NCI-H187 treated with DMSO at 0.1 percent for 48 hours (cell line): ENCODE results near the gene FANCC.
"Not testable (repeated sequence)": the region's sequence is repeated elsewhere in the genome, so short reads cannot be mapped to it uniquely, and the experiment has no call there.

Experiments
- DNase-seq: peaks from one replicate; lab custom pipeline; 2025; lab: John Stamatoyannopoulos, UW

FANCC gene

GRCh38 chr9:95330720-95331404 is 13.4 kb upstream of the FANCC start:
- no peak for DNase-seq

DNA sequence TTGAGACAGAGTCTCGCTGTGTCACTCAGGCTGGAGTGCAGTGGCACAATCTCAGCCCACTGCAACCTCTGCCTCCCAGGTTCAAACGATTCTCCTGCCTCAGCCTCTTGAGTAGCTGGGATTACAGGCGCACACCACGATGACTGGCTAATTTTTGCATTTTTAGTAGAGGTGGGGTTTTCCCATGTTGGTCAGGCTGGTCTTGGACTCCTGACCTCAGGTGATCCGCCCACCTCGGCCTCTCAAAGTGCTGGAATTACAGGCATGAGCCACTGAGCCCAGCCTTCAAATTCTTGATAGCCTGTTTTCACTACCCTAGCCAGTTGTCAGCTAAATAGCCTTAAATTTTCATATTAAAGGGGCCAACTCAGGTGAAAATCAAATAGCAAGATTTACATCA is 11.6 kb upstream of the FANCC start:
- not testable (repeated sequence) for DNase-seq

DNA sequence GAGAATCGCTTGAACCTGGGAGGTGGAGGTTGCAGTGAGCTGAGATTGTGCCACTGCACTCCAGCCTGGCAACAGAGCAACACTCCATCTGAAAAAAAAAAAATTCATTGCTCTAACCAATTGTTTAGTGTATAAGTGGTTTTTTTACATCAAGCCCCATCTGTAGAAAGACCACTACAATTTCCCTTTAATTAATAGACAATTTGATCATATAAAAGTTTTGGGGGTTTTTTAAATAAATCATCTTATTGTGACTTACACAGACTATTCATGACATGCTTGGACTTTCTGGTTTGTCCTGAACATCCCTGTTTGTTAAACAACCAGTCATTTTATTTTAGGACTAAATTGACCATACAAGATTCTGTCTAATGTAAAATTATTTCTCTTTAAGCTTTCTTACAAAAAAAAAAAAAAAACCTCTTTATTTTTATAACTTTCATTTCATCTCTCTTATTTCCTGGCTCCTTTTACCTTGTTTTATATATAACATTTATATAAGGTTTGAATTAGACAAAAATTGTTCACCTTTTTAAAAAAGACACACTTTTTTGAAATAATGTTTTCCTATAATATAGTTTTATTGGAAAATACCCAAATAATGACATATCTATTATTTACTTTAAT is 9.8 kb upstream of the FANCC start:
- DNase-seq = no peak

DNA sequence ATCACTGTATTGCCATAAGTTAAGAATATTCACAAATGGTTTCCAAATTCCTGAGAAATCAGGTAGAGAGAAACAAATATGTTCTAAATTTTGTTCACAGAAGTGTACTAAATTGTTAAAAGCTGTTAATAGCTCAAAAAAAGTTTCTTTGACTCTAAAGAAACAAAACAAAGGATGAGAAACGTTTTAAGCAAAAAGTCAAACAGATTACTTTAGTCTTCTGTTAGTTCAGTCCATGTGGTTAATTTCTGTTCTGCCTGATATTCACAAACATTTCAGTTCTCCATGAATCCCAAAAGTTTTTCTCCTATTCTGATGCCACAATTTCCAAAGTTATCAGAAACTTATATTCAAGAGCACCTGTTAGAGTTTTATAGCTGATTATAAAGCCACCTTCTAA is 7.7 kb upstream of the FANCC start:
- no peak for DNase-seq

GRCh38 chr9:95317893-95318211 is 343 bp upstream of the FANCC start:
- no peak for DNase-seq

DNA sequence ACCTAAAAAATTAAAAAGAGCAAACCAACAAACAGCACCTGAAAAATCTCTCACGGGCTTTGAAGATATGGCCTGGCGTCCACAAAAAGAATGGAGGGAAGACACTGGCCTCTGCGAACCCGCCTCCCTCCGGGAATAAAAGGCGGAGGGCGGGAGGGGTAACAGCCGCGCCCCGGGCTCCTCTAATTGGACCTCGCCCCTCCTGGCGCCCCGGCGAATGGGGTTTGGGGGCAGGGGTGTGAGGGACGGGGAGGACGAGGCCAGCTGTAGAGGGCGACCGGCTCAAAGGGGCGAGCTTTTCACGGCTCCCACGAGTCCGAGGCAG is 753 bp downstream of the FANCC start:
- no peak for DNase-seq

DNA sequence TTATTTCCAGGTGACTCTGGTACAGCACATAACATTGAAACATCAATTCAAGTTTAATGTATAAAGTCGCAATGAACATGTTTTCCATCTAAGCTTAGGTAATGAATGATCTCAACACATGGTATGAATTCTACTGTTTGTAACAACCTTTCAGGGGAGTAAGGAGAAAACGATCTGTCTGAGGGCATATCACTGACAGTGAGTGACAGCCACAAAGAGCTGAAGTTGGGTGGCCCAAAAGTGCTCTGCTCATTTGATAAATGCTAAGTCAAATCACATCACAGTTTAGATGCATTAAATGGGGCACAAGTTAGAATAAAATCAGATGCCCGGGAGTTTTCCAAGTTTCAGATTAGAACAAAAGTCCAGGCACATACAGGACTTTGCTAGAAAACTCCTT is 1.2 kb downstream of the FANCC start:
- DNase-seq = no peak

DNA sequence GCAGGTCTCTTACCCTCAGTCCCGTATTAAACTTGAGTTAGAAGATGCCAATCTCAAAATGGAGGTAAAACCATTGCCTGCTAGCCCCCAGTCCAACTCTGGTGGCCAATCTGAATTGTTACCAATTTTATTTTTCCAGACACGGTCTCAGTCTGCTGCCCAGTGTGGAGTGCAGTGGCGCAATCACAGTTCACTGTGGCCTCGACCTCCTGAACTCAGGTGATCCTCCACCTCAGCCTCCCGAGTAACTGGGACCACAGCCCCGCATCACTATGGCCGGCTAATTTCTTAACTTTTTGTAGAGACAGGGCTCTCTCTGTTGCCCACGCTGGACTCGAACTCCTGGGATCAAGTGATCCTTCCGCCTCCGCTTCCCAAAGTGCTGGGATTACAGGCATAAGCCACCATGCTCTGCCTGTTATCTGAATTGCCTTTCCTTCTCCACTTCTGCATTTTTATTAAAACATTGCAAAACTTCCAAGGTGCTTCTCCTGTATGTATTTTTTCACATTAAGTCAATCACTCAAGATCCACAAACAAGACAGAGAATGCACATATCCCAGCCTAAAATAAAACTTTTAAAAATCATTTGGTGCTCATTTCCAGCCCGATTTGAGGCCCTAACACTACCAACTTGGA is 2.3 kb downstream of the FANCC start:
- no peak for DNase-seq

DNA sequence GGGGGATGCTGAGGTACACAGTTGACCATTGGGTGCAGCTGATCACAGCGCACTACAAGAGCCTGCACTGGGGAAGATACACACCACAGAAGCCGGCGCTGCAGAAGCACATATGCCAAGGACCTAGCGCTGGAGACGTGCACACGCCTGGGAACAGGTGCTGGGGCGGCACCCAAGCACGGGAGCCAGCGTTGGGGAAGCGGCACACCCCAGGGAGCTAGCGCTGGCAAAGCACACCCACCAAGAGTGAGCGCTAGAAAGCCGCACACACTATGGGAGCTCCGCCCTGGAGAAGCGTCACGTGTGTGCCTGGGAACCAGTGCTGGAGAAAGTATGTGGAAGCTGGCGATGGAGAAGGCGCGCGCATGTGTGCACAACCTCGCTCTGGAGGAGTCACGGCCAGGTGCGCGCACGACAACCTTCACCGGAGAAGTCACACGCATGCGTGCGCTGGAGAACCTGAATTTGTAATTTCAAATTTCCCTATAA is 4.5 kb downstream of the FANCC start:
- no peak for DNase-seq

GRCh38 chr9:95311961-95312360 is 5.5 kb downstream of the FANCC start:
- no peak for DNase-seq

DNA sequence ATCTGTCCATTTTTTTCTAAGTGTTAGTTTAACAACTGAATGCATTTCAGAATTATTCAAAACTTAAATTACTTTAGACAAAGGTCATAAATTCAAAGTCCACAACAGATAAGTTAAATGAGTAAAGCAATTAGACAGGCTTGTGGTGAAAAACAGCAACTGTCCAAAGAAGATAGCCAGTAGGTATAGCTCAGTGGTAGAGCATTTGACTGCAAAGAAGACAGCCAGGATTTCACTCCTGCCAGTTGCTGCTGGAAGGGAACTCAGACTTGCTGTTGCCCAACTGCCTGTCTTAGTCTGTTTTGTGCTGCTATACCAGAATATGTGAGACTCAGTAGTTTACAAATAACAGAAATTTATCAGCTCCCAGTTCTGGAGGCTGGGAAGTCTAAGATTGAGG is 10.0 kb downstream of the FANCC start:
- DNase-seq = no peak

GRCh38 chr9:95306819-95307218 is 10.7 kb downstream of the FANCC start:
- DNase-seq = no peak

- no peak for DNase-seq
These were observed 11.6 kb downstream of the FANCC start for GRCh38 chr9:95305770-95306492.

GRCh38 chr9:95302479-95302878 is 15.0 kb downstream of the FANCC start:
- no peak for DNase-seq

GRCh38 chr9:95297760-95298159 is 19.7 kb downstream of the FANCC start:
- no peak for DNase-seq

- no peak for DNase-seq
These were observed 20.2 kb downstream of the FANCC start for GRCh38 chr9:95297316-95297715.

DNA sequence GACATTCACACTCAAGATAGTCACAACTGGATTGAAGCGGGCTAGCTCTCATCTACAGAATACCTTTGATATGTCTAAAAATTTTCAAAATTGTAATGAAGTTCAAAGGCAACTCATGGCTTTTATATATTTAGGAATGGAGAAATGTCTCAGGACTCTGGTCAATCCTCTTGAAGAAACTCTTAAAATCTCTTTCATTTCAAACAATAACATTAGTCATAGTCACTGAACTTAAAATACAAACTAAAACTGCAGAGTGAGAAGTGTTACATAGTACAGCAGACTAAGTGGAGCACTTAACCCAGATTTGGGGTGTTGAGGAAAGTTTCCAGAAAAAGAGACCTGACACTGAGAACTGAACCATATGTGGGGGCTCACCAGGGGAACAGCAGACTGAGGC is 20.7 kb downstream of the FANCC start:
- no peak for DNase-seq

DNA sequence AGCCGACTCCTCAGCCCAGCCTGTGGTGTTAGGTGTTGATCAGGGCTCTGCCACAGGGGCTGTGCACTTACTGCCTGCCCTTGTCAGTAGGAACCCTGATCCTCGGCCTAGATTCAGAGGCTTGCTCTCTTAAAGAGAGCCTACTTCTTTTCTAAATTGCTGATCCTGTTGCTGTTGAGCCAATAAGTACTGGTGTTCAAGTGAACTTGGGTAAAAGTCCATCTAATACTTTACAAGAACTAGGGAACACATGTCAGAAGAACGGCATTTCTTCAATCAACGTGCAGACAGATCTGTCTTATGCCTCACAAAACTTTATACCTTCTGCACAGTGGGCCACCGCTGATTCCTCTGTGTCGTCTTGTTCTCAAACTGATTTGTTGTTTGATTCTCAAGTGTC is 24.2 kb downstream of the FANCC start:
- not testable (repeated sequence) for DNase-seq

DNA sequence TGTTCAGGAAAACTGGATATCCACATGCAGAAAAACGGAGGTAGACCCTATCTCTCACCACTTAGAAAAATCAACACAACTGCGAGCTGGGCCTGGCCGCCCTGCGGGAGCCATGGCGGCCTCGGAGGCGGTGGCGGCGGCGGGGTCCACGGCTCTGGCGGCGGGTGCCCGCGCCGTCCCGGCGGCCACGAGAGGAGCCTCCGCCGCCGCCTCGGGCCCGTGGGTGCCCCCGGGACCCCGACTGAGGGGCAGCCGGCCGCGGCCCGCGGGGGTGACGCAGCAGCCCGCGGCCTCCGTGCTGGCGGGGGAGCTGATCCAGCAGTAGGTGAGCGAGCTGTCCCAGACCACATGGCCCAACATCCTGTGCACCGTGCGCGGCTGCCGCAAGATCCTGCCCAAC is 25.3 kb downstream of the FANCC start:
- DNase-seq = no peak

DNA sequence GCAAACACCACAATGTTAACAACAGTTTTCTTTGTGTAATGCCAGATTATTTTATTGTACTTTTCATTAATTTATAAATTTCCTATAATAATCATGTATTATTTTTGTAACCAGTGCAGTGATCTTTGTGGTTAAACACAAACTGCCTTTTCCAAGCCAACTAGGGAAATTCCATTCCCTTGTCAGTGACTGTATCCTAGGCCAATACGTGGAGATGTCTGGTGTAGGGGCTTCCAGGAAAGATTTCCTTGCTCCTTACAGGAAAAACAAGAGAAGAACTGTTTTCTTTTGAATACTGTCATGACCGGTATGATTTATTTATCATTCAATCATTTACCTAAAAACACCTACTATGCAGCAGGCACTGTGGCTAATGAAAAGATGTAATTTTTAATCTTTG is 31.4 kb downstream of the FANCC start:
- DNase-seq = no peak

DNA sequence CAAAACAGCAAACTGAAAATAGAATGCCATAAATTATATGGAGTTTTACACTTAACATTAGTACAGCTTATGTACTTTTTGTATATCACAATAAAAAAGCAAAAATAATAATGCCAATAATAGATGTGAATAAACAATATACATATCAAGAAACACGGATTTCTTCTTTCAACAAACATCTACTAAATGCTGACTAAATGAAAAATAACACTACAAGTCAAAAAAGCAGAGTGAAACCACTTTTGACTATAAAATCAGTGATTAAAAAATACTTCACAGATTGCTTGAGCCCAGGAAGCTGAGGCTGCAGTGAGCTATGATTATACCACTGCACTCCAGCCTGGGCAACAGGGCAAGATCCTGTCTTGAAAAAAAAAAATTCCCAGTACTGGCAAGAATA is 32.2 kb downstream of the FANCC start:
- DNase-seq = no peak

DNA sequence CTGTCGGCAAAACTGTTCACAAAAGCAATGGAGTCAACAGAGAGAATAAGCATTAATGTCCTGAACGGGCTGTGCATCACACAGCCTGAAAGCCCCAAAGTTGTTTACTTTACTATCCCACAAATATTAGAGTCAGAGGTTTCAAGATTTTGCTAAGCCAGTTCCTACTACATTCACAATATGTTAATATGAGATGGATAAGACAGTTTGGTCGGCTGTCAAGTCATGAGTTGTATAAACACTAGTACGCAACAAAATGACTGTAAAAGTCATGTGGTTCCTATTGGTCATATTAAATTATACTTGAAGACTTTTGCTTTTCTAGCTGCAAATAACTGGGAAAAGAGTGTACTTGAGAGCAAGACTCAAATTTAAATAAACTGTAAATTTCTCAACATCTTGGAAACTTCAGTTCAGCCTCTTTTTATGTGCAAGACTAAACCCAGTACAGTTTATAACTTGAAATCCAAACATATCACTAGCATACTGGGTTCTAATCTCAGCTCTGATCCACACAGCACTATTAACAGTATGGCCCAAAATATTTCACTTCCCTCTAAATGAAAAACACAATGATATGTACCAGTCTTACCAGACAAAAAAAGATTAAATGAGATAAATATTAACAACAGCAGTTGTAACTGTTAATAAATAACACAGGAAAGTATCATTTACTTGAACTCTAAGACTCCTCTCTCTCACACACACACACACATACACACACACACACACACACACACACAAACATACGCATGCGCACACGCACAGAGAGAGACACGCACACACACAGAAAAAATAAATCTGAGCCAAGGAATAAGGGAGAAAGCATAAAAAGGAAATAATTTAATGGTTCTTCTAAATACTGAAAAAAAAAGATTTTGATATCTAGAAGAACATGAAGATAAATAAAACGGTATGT is 33.1 kb downstream of the FANCC start:
- no peak for DNase-seq
